Stimulated activated CD4-positive, alpha-beta T cell treated with anti-CD3 and anti-CD28 coated beads, Interleukin-1b, Interleukin-23, amount 100 ng/mL, for 1 hour (primary cell): ENCODE data around the gene SHISA4.
"Not testable (repeated sequence)": the region's sequence is repeated elsewhere in the genome, so short reads cannot be mapped to it uniquely, and the experiment has no call there.

Experiments used
- DNase-seq, 2 donors: peaks; one replicate each; pipeline ENCODE4 v3.0.0-alpha.2; 2020; ENCODE audit warnings: low read depth in 2 of 2

The SHISA4 gene

DNA sequence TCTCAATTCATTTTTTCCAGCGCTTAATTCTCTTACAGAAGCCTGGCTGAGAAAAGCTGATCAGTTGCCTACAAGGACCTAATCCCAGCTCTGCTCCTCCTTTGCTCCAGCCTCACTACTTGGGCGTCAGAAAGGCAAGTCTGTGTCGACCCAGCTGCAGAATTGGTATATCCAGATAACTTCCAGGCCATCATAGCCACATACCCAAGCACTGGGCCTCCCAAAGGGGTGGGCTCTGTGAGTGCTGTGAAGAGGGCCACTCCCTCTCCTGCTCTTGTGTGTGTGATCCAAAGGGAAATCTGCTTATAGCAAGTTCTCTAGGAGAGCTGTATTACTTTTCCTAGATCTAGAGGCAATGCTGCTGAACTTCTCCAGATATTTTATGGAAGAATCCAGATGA lies 39.6 kb downstream of the SHISA4 start:
- DNase-seq: no peak

DNA sequence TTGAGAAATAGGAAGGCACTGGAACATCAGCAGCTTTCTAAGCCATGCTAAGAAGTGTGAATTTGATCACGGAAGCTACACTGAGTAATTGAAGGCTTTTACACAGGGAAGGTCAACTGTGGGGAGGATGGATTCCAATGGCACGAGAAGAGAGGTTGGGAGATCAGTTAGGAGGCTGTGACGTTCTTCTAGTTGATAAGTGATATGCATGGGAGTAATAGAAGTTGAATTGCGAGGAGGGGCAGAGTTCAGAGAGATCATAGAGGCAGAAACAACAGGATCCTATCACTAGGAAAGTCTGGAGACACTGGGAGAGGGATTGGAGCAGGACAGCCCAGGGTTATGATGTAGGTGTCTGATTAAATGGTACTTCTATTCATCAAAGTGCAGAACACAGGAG lies 41.4 kb downstream of the SHISA4 start:
- no peak for DNase-seq

DNA sequence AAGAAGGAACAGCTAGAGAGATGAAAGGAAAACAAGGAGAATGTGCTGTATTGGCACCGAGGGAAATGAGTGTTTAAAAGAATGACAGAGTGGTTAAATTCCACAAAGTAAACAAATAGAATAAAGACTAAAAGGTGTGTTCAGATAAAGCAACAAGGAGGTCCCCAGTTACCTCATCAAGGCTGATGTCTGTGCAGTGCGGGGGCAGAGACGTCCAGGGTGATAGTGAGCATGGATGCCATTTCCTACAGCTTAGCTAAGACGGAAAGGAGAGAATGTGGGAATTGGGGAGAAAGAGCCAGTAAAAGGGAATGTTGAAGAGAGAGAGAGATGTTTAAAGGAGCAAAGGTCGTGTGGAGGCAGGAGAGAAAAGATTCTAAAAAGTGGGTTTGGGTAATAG lies 42.1 kb downstream of the SHISA4 start:
- DNase-seq: no peak

DNA sequence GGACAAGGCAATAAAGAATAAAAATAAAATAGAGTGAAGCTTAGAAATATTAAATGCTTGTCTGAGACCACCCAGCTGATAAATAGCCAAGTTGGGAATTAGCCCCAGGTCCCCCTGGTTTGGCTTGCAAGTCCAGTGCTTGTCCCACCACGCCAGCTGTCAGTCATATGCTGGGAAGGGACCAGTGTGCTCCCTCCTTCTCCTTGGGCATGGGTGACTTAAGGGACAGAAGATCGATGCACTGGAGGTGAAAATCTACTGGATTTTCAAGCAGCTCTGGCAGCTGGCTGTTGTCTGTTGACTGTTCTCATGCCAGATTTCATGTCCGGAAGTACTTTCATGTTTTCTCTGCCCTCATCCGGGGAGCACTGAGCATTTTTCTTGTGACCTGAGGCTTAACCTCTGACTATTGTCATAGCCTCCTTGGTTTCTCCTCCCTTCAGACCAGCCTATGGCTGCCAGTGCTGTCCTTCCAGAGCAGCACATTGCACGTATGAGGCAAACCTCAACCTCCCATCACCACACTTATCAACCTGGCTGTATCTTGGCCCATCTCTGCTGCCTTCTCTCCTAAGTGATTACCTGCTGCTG lies 45.2 kb downstream of the SHISA4 start:
- DNase-seq: no peak

DNA sequence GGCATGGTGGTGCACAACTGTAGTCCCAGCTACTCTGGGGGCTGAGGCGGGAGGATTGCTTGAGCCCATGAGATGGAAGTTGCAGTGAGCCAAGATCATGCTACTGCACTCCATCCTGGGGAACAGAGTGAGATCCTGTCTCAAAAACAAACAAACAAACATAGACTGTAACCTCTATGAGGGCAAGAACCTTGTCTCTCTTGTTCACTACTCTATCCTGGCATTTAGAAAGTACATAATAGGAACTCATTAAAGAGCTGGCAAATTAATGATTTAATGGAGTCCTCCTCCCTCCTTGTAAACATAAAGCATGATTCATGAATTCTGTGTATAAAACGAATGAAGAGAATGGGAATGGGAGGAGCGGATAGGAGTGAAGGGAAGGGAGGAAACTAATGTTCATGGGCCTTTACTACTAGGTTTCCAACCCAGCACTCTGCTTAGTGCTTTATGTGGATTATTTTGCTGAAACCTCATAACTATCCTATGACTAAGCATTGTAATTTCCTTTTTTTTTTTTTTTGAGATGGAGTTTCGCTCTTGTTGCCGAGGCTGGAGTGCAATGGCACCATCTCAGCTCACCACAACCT lies 49.0 kb downstream of the SHISA4 start:
- DNase-seq: no peak

DNA sequence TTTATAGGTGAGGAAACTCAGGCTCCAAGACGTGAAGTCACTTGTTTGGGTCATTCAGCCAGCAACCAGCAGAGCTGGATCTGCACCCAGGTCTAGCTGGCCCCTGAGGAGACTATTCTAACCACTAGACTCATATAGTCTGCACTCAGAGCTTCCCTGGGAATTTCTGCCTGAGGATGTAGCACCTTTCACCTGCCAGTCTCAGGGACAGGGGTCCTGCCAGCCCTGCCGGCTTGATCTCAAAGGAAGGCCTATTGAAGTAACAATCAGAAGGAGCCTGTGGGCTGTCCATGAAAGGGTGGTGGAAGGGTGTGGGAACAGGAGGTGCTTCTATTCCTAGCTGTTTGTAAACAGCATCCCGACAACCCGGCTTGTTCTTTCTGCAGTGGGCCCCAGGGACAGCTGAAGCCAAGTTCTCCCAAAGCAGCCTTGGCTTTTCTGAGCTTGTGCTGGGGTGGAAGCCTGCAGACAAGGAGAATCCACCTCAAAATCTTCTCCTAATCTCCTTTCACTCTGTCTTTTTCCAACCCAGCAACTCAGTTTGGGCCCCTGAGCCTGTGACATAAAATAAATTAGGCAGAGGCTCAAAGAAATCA lies 49.8 kb downstream of the SHISA4 start:
- no peak for DNase-seq

DNA sequence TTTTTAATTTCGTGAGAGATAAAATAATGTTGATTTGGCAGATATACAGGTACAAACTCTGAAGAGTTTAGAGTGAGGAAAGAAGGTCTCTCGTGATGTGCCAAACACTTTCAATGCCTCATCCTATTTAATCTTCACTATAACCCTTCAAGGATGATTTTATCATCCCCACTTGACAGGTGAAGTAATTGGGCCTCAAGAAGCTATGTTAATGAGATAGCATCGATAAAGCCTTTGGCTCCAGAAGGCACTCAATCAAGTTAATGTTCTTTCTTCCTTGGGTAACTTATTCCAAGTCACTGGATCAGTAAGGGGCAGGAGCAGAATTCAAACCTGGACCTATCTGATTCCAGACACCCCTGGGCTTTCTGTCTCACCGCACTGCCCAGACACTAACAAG lies 50.5 kb downstream of the SHISA4 start:
- no peak for DNase-seq

DNA sequence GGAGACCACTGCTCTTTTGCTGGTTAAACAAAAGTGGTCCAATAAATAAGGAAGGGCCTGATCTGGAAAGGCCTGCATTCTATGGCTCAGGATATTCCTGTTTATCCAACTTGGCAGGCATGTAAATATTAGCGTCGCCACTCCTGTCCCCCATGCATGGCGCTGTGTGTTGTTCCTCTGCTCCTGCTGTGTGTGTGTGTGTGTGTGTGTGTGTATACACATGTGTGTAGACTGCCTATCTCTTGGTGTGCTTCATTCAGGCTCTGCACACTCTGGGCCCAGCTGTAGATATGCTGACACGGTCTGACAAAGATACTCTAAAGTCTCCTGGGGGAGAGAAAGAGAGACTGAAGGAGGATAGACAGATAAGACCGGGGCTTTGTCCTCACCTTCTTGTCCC lies 50.9 kb downstream of the SHISA4 start:
- DNase-seq: no peak

DNA sequence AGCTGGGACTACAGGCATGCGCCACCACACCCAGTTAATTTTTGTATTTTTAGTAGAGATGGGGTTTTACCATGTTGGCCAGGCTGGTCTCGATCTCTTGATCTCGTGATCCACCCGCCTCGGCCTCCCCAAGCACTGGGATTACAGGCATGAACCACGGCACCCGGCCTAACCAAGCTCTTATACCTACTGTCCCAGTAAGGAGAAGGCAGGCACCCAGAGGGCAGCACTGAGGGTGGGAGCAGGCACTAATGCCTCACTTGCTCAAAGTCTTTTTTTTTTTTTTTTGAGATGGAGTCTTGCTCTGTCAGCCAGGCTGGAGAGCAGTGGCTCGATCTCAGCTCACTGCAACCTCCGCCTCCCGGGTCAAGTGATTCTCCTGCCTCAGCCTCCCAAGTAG lies 51.6 kb downstream of the SHISA4 start:
- not testable (repeated sequence) for DNase-seq

DNA sequence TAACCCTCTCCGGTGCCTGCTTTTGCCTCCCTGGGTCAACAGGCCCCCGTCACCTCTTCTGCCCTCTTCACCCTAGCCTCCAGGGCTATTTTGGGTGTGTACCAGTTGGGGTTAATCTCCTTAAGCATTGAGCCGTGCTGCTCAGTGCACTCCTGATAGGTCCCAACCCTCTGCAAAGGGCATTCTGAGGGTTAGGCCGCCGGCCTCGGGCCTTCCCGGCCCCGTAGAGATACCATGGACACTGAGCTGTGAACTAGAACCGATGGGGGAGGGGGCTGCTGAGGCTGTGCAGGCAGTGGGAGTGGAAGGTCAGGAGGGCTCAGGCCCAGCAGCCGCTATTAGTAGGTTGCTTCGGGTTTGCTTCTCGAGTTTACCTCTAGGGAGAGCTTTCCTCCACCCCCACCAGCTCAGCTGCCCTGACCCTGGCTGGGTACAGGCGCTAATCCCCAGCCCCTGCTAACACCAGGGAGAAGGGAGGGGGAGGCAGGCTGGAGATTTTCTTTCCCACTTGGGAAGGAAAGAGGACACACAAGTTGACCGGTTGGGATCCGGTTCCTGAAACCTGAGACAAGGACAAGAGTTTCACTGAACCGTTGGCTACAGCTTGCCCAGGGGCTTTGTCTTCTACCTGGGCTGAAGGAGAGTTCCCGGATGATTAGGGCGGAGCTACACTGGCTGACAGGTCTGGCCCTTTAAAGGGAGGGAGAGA lies 52.9 kb downstream of the SHISA4 start:
- no peak for DNase-seq

DNA sequence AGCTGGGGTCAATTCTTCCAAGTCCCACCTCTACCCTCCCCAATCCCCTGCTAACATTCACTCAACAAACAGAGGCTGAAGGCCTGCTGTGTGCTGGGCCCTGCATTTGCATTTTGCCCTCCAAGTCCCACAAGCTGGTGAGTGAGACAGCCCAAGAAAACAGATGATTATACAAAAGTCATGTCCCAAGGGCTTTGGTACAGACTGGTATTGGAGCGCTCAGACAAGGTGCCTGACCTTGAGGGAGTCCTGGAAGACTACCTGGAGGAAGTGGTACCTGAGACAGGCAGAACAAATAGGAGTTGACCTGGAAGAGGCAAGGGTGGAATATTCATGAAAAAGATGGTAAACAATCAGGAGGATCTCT lies 53.4 kb downstream of the SHISA4 start:
- no peak for DNase-seq
